ENCODE measurements around the gene SNX30.

Gene SNX30

GRCh38 chr9:112878752-112879151 is 128.2 kb downstream of the SNX30 start:
- TF ChIP-seq CTCF (IDR thresholded peaks at IDR 0.05; ENCODE audit: low read depth, low read length) = no peak
- DNase-seq (ENCODE audit: low read depth, low spot score) = no peak
- in situ Hi-C loops (cut with HindIII; ENCODE audit: low sequenced_read_pairs) = no loop called here
- no peak overlapping the region for H3K4me3 ChIP-seq (ENCODE audit: low read depth, low read length)

- DNase-seq (ENCODE audit: low read depth, low spot score) = no peak
- in situ Hi-C loops (cut with HindIII; ENCODE audit: low sequenced_read_pairs) = no loop called here
- no peak overlapping the region for H3K4me3 ChIP-seq (ENCODE audit: low read depth, low read length)
- no peak for TF ChIP-seq CTCF (IDR thresholded peaks at IDR 0.05; ENCODE audit: low read depth, low read length)
Observed at GRCh38 chr9:112880650-112881049, 130.1 kb downstream of the SNX30 start.

- DNase-seq (ENCODE audit: low read depth, low spot score) = peak; percentile 74
- no peak for TF ChIP-seq CTCF (IDR thresholded peaks at IDR 0.05; ENCODE audit: low read depth, low read length)
- in situ Hi-C loops (cut with HindIII; ENCODE audit: low sequenced_read_pairs) = no loop called here
- H3K4me3 ChIP-seq (ENCODE audit: low read depth, low read length) = no peak overlapping the region
Observed at GRCh38 chr9:112881331-112881730, 130.8 kb downstream of the SNX30 start.

- H3K4me3 ChIP-seq (ENCODE audit: low read depth, low read length) = no peak overlapping the region
- DNase-seq (ENCODE audit: low read depth, low spot score) = peak; percentile 36
- no peak for TF ChIP-seq CTCF (IDR thresholded peaks at IDR 0.05; ENCODE audit: low read depth, low read length)
- in situ Hi-C loops (cut with HindIII; ENCODE audit: low sequenced_read_pairs) = no loop called here
Observed at GRCh38 chr9:112884101-112884500, 133.5 kb downstream of the SNX30 start.

- no peak for TF ChIP-seq CTCF (IDR thresholded peaks at IDR 0.05; ENCODE audit: low read depth, low read length)
- in situ Hi-C loops (cut with HindIII; ENCODE audit: low sequenced_read_pairs) = no loop called here
Observed at GRCh38 chr9:112884721-112885120, 134.2 kb downstream of the SNX30 start.

GRCh38 chr9:112885324-112885723 is 134.8 kb downstream of the SNX30 start:
- no peak for TF ChIP-seq CTCF (IDR thresholded peaks at IDR 0.05; ENCODE audit: low read depth, low read length)
- in situ Hi-C loops (cut with HindIII; ENCODE audit: low sequenced_read_pairs) = no loop called here

More at GRCh38 chr9:112884721-112885120, 134.2 kb downstream of the SNX30 start:
- DNase-seq (ENCODE audit: low read depth, low spot score) = no peak
- no peak overlapping the region for H3K4me3 ChIP-seq (ENCODE audit: low read depth, low read length)

GRCh38 chr9:112886351-112886750 is 135.8 kb downstream of the SNX30 start:
- in situ Hi-C loops (cut with HindIII; ENCODE audit: low sequenced_read_pairs) = no loop called here
- no peak for TF ChIP-seq CTCF (IDR thresholded peaks at IDR 0.05; ENCODE audit: low read depth, low read length)
- no peak overlapping the region for H3K4me3 ChIP-seq (ENCODE audit: low read depth, low read length)
- DNase-seq (ENCODE audit: low read depth, low spot score) = no peak

More at GRCh38 chr9:112885324-112885723, 134.8 kb downstream of the SNX30 start:
- no peak for DNase-seq (ENCODE audit: low read depth, low spot score)
- H3K4me3 ChIP-seq (ENCODE audit: low read depth, low read length) = no peak overlapping the region
